Heart left ventricle (tissue), 13 donors: Measurements from ENCODE around the gene ABCC4.

Experiments used
- POLR2A ChIP-seq, 2 donors: fragments of 450-650 bp; IDR thresholded peaks; one replicate each; pipeline ENCODE4 v1.6.1; 2017; ENCODE audit warnings: antibody characterized with exemption in 2 of 2, mild to moderate bottlenecking in 2 of 2, moderate library complexity in 2 of 2
- TF ChIP-seq, protein P1 (sequence below), 12 donors: fragments of 200-600 bp; sonication (generic) in 4 of 12; IDR thresholded peaks; one replicate each; pipeline versions ENCODE4 v1.5.0 to v1.8.0; 2018 to 2022; ENCODE audit warnings: antibody characterized with exemption in 12 of 12, mild to moderate bottlenecking in 5 of 12
- donor health status: ischemic (EF 13 %, LVEDD 7.1; RV severe dilation, severe dysfunction).
- donor health status: DM: no; HTN: yes; CAD: no.
- donor health status: DM: no; HTN: no; CAD: no.
- donor health status: ischemic (EF 25% LVEDD 6.9; RV normal size, moderate dysfunction).
- donor health status: ischemic (EF 25% LVEDD 5.7; RV mildly dilated, moderate dysfunction).
- donor health status: ischemic (EF 35%, LVEDD 5.7; RV mildly dilated, moderate dysfunction).
- donor health status: nonischemic (EF 11% LVEDD 7.7; RV severe dilation, severe dysfunction).
- donor health status: DM: yes; HTN: yes; CAD: no.
- donor health status: PGD.
- donor health status: ischemic (EF 29% LVEDD 5.4; RV normal size, mild dysfunction).
- donor health status: nonischemic (EF 23%, LVEDD 6.1; RV moderate dilation, normal function).

- TF ChIP-seq, protein P1, sequence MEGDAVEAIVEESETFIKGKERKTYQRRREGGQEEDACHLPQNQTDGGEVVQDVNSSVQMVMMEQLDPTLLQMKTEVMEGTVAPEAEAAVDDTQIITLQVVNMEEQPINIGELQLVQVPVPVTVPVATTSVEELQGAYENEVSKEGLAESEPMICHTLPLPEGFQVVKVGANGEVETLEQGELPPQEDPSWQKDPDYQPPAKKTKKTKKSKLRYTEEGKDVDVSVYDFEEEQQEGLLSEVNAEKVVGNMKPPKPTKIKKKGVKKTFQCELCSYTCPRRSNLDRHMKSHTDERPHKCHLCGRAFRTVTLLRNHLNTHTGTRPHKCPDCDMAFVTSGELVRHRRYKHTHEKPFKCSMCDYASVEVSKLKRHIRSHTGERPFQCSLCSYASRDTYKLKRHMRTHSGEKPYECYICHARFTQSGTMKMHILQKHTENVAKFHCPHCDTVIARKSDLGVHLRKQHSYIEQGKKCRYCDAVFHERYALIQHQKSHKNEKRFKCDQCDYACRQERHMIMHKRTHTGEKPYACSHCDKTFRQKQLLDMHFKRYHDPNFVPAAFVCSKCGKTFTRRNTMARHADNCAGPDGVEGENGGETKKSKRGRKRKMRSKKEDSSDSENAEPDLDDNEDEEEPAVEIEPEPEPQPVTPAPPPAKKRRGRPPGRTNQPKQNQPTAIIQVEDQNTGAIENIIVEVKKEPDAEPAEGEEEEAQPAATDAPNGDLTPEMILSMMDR (IDR thresholded peaks at IDR 0.05) = no peak
- TF ChIP-seq POLR2A (IDR thresholded peaks at IDR 0.05) = no peak
Measured at GRCh38 chr13:95030821-95031343, 270.4 kb downstream of the ABCC4 start.
